HK-2 (cell line): Measurements from ENCODE around the gene THSD7B.
A peak's percentile ranks its signal among the peaks of the same experiment; 100 is the strongest.
"Not testable (repeated sequence)": the region's sequence is repeated elsewhere in the genome, so short reads cannot be mapped to it uniquely, and the experiment has no call there.

Source experiments
- DNase-seq: peaks from one replicate; pipeline ENCODE4 v3.0.0-alpha.2; 2018; ENCODE audit not compliant: unreplicated experiment

Gene THSD7B

GRCh38 chr2:136932700-136933099 is 167.4 kb downstream of the THSD7B start:
- DNase-seq: peak; percentile 20

GRCh38 chr2:136935119-136935518 is 169.8 kb downstream of the THSD7B start:
- DNase-seq: no peak

GRCh38 chr2:136956050-136956449 is 190.7 kb downstream of the THSD7B start:
- DNase-seq: no peak

GRCh38 chr2:136957044-136957443 is 191.7 kb downstream of the THSD7B start:
- DNase-seq: no peak

GRCh38 chr2:136962105-136962725 is 196.9 kb downstream of the THSD7B start:
- no peak for DNase-seq

- no peak for DNase-seq
Observed at GRCh38 chr2:136966485-136966884, 201.1 kb downstream of the THSD7B start.

GRCh38 chr2:136980303-136980702 is 215.0 kb downstream of the THSD7B start:
- DNase-seq: no peak

GRCh38 chr2:136981689-136982088 is 216.3 kb downstream of the THSD7B start:
- DNase-seq: not testable (repeated sequence)

- DNase-seq: no peak
Observed at GRCh38 chr2:136985044-136985443, 219.7 kb downstream of the THSD7B start.

GRCh38 chr2:136986605-136987221 is 221.4 kb downstream of the THSD7B start:
- no peak for DNase-seq

- DNase-seq: no peak
Observed at GRCh38 chr2:136990316-136990715, 225.0 kb downstream of the THSD7B start.

- DNase-seq: no peak
Observed at GRCh38 chr2:136994793-136995192, 229.4 kb downstream of the THSD7B start.

GRCh38 chr2:136997557-136997956 is 232.2 kb downstream of the THSD7B start:
- DNase-seq: no peak

- DNase-seq: no peak
Observed at GRCh38 chr2:137000811-137001210, 235.5 kb downstream of the THSD7B start.

- no peak for DNase-seq
Observed at GRCh38 chr2:137002896-137003295, 237.6 kb downstream of the THSD7B start.

- no peak for DNase-seq
Observed at GRCh38 chr2:137005210-137005609, 239.9 kb downstream of the THSD7B start.

- no peak for DNase-seq
Observed at GRCh38 chr2:137007938-137008337, 242.6 kb downstream of the THSD7B start.

GRCh38 chr2:137009953-137010352 is 244.6 kb downstream of the THSD7B start:
- no peak for DNase-seq

GRCh38 chr2:137020452-137021196 is 255.3 kb downstream of the THSD7B start:
- DNase-seq: no peak

- DNase-seq: no peak
Observed at GRCh38 chr2:137021763-137022162, 256.4 kb downstream of the THSD7B start.

GRCh38 chr2:137023205-137023604 is 257.9 kb downstream of the THSD7B start:
- no peak for DNase-seq

- DNase-seq: no peak
Observed at GRCh38 chr2:137031731-137032130, 266.4 kb downstream of the THSD7B start.

- no peak for DNase-seq
Observed at GRCh38 chr2:137036619-137037018, 271.3 kb downstream of the THSD7B start.
